ENCODE results near the gene FBN2. TPM values are rescaled to one million over a fixed set of nuclear protein-coding genes. Genes with fewer than 3 reads are reported as not detected.

The FBN2 gene
- total and polyA plus RNA-seq, 9 of the 15 experiments (the other 6 are each of a cell fraction or from before 2014, with no cell fraction given) = 0.01 to 0.09 TPM; not detected in 7

GRCh38 chr5:128469912-128470311, 68.1 kb downstream of the FBN2 start:
- Histone ChIP-seq H3K9ac (ENCODE audit: insufficient read depth in 1 of 2, low read depth in 2 of 2, low read length in 2 of 2) (no peak overlapping the region), H3K4me3 (no peak overlapping the region), H3K9me1 (ENCODE audit: control insufficient read depth, insufficient read depth, low read length) (no peaks in the 10 kb centered on the region), H3K4me1 (replicated peaks in 1 of 2; ENCODE audit: control insufficient read depth in 2 of 2, insufficient read depth in 2 of 2, low read length in 2 of 2) (no peaks in the 10 kb centered on the region), H3K27ac (ENCODE audit: extremely low read depth, low read depth, low read length) (no peak overlapping the region), H2AFZ (ENCODE audit: low read depth, low read length) (no peak overlapping the region), H3K79me2 (ENCODE audit: control insufficient read depth, insufficient read depth, low read length) (no peaks in the 10 kb centered on the region), H3K9me3 (replicated peaks; ENCODE audit: control insufficient read depth, insufficient read depth, low read depth, low read length) (0 out of 2 replicates have a peak, but pooled peaks cover 2% of the 10 kb centered on the region), H4K20me1 (replicated peaks; ENCODE audit: control insufficient read depth, insufficient read depth, low read length) (no peaks in the 10 kb centered on the region), H3K36me3 (ENCODE audit: control insufficient read depth, insufficient read depth, low read length) (no peaks in the 10 kb centered on the region), H3K27me3 (ENCODE audit: control insufficient read depth in 2 of 2, insufficient read depth in 2 of 2, low read length in 2 of 2) (no peaks in the 10 kb centered on the region), H3K4me2 (ENCODE audit: insufficient read depth, low read length) (no peak overlapping the region)
- DNase-seq (ENCODE audit: extremely low read depth in 1 of 4, low spot score in 3 of 4) = no peak
- no peak for FAIRE-seq
- 0% methylated on average over 2 of the region's 2 CpGs for WGBS (ENCODE audit: insufficient coverage, low coverage, missing lambda C conversion rate)
- TF ChIP-seq ZHX1 (conservative IDR thresholded peaks at IDR 0.05; ENCODE audit: low read length) (no peak), RFX1 (IDR thresholded peaks at IDR 0.05) (no peak), PCBP2 (IDR thresholded peaks at IDR 0.05; ENCODE audit: low read depth, low read length, poor library complexity, severe bottlenecking) (no peak), TRIM24 (IDR thresholded peaks at IDR 0.05) (no peak), ARID2 (IDR thresholded peaks at IDR 0.05) (no peak), ZNF57 (CRISPR knock-in tag; IDR thresholded peaks at IDR 0.05) (no peak), ZNF830 (CRISPR knock-in tag; IDR thresholded peaks at IDR 0.05) (no peak), SIN3B (IDR thresholded peaks at IDR 0.05; ENCODE audit: low read depth) (no peak), ZNF780A (CRISPR knock-in tag; IDR thresholded peaks at IDR 0.05) (no peak), MBD1 (CRISPR knock-in tag; IDR thresholded peaks at IDR 0.05) (no peak), WHSC1 (IDR thresholded peaks at IDR 0.05; ENCODE audit: low read length) (no peak), ARID3B (CRISPR knock-in tag; IDR thresholded peaks at IDR 0.05; ENCODE audit: borderline replicate concordance) (no peak)
- CTCF ChIA-PET (ENCODE audit: low intra/inter-chr PET ratio) = no interaction called here
- BruUV-seq (replicated peaks) = no TSS peak
- intact Hi-C loops (cut with micrococcal nuclease) = no loop called here
- ATAC-seq = no peak
- POLR2A ChIA-PET = no interaction called here
- in situ Hi-C loops (cut with MboI) = no loop called here
